Activated T-cell treated with anti-CD3 and anti-CD28 coated beads, Interleukin-2, amount 50 U/mL, for 72 hours (primary cell): ENCODE results near the gene HTRA1. TPM values are rescaled to one million over a fixed set of nuclear protein-coding genes. Genes with fewer than 3 reads are reported as not detected.

Source experiments
- total RNA-seq, 2 donors: library from RNA; stranded (reverse); gene quantifications; one replicate each; pipeline ENCODE4 v1.2.3, GENCODE V29; 2022

Gene HTRA1
- total RNA-seq, 2 donors from 2014 or later, result not detected

Other genes with a start within 250 kb of the HTRA1 start
- gene BTBD16, start 190.3 kb upstream of the HTRA1 start, total RNA-seq, result not detected
- gene PLEKHA1, start 86.8 kb upstream of the HTRA1 start, total RNA-seq, result 10 to 100 TPM in 1 of 2 donors, 1 to 10 TPM in 1; 8.7 to 14.8 TPM
- not detected for gene ARMS2, start 6.9 kb upstream of the HTRA1 start, total RNA-seq
- not detected for gene DMBT1, start 99.2 kb downstream of the HTRA1 start, total RNA-seq
- gene C10orf120, start 238.3 kb downstream of the HTRA1 start, total RNA-seq, result not detected